Activated effector memory CD4-positive, alpha-beta T cell treated with anti-CD3 and anti-CD28 coated beads, Interleukin-2, amount 50 U/mL, for 16 hours (primary cell): ENCODE data around the gene SP110.
A peak's percentile ranks its signal among the peaks of the same experiment; 100 is the strongest.
"Not testable (repeated sequence)": the region's sequence is repeated elsewhere in the genome, so short reads cannot be mapped to it uniquely, and the experiment has no call there.

Experiments used
- DNase-seq: peaks from one replicate; pipeline ENCODE4 v3.0.0-alpha.2; 2020

The SP110 gene

DNA sequence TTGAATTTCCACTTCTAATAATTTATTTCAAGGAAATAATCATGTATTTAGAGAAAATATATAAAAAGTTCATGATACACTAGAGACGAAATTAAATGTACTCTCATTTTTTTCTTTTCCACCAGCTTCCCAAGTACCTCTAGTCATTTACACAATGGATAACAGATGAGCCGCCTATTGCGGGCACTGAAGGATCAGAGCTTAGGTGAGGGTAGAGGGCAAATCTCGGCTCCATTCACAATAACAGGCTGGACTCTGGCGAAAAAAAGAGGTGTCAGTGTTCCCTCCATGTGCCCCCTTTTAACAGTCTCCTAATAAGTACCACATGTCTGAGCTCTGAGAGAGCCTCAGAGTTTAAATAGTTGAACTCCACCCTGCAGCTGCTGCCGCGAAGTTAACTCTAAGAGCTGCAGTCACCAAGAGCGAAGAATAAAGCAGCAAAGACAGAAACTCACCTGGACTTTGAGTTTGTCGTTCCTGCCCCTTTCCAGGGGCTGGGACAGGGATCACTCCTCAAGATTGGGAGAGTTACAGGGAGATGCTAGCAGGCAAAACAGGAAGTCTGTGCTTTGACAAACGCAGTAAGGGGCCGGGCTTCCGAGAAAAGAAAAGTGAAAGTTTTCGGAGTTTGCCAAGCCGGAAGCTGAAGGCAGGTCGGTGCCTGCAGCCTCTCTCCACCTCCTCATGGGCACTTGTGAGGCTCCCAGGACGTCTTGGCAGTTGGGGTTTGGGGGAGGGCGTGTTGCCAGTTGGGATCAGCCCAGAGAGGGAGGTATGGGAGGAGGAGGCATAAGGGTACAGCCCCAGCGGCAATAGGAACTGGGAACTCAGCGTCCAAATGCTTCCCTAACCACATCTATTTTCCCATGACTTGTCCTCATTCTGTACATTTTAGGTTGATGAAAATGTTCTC, at the start of gene SP110:
Gene SP110, minus strand, starts transcription at position 566 of the 913 bp plus-strand sequence. CDS start 3,057 bp downstream, outside the sequence.
- peak; percentile 91 for DNase-seq

DNA sequence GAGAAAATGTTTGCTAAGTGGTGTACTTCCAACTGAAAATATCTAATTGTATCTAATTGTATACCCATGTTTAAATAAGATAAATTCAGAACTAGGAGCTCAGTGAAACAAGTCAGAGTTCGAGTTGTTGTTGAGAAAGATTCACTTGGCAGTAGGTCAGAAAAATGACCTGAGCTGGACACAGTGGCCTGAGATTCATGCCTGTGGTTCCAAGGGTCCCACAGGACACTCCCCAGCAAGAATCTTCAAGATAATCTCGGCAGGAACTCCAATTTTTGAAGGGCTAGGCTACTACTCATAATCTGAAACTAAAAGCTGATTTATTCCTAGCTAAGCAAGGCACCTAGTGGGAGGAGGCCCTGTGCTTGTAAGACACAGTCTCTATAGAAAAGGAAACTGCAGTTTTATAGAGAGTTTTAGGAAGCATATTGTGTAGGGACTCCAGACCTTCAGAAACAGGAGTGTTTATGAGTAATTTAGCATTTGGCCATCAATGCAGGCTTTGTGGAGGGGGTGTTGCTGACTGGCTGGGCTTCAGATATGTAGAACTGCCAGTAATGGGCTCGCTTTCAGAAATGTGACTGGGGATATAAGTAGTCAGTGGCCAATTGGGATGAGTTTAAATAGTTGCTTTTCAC, 48.9 kb upstream of the SP110 start:
- DNase-seq = no peak

DNA sequence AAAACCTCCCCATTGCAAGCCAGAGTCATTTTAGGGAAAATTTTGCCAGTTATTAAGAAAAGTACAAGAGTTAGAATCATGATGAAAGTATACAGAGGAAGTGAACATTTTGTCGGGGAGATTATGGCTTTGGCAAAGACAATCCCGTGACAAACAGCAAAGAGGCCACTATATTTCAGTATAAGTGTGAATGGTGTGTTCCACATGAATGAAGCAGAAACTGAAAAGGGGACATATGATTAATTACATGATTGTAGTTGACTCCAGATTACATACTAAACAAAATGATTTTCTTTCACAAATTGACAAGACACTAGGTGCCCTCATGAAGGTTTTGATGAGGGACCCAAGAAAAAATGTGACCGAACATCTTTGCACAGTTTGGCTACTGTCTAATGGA, 47.8 kb upstream of the SP110 start:
- DNase-seq = no peak

DNA sequence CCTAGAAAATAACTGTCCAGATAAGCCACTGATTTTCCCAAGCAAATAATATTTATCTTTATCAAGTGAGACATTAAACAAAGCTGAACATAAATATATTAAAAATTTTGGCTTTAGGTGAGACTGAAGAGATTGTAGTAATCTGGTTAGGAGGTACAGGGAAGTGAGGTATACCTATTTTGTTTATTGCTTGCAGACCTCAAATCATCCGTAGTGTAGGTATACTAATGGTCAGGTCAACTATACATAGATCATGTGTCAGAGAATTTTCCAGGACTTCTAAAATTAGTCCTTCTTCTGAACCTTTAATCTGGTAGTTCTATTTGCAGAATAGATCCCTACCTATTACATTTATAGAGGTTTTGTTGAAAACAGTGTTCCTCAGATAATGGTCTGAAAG, 47.3 kb upstream of the SP110 start:
- no peak for DNase-seq

DNA sequence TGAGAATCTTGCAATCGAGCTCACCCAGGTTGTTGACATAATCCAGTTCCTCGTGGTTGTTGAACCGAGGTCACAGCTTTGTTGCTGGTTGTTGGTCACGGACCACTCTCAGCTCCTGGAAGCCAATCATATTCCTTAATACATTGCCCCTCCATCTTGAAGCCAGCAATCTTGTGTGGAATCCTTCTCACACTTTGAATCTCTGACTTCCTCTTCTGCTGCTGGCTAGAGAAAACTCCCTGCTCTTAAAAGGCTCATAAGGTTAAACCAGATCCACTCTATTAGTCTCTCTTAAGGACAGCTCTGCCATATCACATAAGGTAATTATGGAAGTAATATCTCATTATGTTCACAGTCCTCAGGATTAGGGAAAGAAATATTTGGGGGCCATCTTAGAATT, 46.9 kb upstream of the SP110 start:
- no peak for DNase-seq

DNA sequence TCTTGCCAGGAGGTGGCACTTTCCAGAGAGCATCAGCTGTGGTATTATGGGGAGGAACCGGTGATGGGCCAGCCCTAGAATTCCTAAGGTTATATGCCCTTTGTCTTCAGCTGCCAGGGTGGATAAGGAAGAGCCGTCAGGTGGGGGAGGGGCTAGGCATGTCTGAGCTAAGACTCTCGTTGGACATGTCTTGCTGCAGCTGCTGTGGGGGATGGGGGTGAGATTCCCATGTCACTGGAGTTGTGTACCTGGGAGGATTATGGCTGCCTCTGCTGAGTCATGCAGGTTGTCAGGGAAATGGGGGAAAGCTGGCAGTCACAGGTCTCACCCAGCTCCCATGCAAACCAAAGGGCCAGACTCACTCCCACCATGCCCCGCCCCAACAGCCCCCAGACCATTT, 45.2 kb upstream of the SP110 start:
- DNase-seq = not testable (repeated sequence)

DNA sequence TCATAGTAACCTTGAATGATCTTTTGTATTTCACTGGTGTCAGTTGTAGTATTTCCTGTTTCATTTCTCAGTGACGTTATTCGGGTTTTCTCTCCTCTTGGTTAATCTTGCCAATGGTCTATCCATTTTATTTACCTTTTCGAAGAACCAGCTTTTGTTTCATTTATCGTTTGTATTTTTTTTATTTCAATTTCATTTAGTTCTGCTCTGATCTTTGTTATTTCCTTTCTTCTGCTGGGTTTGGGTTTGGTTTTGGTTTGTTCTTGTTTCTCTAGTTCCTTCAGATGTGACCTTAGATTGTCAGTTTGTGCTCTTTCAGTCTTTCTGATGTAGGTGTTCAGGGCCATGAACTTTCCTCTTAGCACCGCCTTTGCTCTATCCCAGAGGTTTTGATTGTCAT, 42.5 kb upstream of the SP110 start:
- no peak for DNase-seq

DNA sequence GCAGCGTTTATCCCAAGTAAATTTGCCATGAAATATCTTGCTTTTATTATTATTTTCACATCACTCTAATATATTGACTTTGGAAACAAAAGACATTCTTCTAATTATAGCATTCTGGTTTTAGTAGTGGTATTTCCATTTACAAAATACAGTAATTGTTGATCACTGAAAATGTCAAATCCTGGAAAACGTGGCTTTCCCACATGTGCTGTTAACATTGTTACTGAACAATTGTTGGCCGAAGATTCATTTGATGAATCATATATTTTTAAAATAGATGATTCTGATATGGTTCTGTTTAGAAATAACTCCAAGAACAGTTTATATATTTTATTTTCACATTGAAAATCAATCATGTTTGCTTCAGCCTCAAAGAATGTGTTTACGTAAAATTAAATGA, 38.7 kb upstream of the SP110 start:
- no peak for DNase-seq

DNA sequence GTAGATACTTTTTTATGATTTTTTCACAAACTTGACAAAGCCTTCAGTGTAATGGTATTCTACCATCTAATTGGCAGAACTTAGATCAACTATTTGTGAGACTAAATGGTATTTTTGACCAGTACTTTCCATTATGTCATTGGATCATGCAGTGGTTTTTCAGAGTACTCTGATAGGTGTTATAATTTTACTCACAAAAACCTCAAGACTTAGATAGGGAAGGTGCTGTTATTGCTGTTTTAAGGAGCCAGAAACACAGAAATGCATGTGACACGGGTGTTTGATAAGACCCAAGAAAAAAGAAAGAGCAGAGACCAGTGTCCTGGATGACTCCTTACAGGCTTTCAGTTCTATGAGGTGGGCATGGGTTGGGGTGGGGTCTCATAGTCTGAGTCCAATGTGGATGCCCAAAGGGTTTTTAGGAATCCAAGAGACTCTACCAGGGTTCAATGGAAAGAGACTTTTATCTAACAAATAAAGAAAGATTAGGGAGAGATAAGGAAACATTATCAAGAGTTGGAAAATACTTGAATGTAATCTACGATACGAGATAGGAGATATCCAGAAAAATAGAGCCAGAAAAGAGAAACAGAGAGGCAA, 37.0 kb upstream of the SP110 start:
- no peak for DNase-seq

DNA sequence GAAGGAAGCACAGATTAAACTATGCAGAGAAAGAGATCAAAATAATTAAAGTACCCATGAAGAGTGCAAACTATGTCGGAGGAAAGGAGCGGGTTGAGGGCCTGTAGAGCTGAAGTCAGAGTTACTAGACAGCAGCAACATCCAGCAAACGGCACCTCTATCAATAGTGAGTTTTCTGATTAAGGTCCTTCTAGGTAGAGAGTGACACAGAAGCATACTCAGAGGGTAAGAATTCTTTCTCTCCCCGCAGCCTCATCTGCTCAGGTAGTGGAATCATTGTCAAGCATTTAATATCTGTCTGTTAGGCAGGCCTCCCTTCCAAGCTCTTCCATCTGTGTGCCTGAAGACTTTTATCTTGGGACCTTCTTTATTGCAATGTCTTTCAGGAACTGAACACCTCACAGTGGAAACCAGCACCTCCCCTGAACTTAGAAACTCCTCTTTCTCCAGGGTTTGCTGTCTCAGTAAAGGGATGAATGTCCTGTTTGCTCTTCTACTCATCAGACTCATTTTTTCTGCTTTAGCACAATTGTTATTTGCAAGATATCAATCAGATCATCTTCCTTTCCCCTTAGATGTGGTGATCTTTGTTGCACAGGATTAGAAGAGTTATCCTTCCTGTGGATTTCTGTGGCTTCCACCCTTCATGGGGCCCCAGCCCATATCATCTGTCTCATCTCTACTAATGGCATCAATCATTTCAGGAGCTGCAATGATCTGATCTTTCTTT, 34.5 kb upstream of the SP110 start:
- peak; percentile 70 for DNase-seq

DNA sequence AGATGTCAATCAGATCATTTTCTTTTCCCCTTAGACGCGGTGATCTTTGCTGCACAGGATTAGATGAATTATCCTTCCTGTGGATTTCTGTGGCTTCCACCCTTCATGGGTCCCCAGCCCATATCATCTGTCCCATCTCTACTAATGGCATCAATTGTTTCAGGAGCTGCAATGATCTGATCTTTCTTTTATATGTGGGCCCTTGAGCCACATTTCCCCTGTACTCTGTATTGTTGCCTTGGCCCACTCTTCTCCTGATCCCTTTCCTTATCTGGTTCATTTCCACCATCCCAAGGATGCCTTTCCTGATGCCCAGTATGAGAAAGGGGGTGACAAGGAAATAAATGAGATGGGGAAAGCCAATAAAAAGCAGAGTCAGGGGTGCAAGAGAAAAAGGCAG, 30.4 kb upstream of the SP110 start:
- no peak for DNase-seq

DNA sequence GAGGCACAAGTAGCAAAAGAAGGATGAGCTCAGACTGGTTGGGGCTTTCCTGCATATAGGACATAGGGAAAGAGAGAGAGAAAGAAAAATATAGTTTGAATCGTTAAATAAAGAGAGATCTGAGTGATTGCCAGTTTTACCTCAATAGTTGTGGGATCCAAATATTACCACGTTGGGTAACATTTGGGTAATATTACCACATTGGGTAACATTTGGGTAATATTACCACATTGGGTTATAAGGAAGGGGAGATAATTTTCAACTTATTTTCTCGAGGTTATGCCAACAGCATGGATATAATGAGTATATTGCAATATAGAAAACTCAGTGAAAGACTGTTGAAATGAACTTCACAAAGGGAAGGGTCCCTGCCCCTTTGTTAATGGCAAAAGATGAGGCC, 26.4 kb upstream of the SP110 start:
- DNase-seq = no peak

DNA sequence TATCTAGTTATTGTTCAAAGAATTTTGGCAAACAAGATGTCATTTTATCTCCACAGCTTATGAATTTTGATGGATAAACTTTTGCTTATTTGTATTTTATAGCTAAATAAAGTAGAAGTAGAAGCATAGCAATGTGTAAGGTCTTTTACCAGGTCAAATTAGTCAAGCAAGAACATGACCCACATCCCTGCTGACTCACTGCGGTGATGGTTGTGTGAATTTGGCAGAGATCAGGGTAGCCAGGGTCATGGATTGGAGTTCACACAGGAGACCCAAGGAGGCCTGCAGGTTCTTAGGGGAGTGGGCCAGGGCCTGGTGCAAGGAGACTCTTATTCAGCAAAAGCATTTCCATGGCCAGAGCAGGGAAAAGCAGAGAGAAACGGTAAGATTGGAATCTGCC, 24.4 kb upstream of the SP110 start:
- no peak for DNase-seq

DNA sequence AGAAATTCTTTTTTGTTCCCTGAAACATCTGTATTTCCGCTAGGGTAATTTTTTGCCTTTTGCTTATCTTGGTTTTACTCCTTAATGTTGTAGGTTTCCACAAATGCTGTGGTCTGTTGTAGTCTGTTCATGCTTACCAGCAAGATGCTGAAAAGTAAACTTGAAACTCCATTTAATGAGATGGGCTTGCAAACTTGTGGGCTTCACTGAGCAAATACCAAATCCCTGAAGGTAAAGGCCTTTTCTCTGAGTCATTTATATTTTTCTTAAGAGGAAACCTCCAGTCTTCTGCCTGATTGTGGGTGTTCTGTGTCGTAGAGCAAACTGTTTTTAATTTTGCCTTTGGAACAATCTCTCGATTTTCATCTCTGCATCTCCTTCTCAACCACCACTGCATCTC, 15.1 kb upstream of the SP110 start:
- DNase-seq = no peak

DNA sequence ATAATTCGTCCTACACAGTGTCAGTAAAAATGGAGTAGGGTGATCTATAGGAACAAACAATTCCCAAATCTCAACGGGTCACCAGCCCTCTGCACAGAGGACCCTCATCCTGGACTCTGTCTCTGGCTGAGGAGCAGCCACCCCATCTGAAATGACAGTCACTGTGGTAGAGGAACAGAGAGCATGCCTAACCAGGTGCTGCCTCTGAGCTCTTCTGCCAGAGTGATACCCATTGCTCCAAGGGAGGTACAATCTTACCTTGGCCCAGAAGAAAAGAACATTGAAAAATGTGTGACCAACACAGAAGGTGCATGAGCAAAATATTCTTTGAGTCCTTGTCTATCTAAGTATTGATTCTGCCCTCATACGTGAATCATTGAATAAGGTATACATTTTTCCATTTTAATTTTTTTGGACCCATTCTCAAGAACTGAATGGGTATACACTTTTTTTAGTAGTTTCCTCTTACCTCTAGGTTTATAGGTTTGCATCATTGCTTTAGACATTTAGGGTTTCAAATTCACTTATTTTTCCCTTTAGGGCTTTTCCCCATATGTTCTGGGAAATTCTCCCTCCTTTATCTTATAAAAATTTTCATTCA, 14.4 kb upstream of the SP110 start:
- DNase-seq = no peak

DNA sequence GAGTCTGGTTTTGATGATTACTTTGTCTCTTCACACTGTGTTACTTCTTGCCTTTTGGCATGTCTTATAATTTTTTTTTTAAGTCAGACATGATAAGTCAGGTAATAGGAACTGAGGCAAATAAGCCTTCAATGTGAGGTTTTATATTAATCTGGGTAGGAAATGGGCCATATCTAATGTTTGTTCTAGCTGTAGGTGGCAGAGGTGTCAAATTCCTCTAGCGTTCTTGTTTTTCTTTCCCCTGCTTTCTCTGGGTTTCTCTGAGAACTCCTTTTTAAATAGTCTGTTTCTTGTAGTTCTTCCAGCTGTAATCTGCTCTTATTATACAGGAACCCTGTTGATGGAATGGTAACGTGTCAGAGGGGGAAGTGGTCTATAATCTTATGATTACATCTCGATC, 11.5 kb upstream of the SP110 start:
- DNase-seq = no peak

DNA sequence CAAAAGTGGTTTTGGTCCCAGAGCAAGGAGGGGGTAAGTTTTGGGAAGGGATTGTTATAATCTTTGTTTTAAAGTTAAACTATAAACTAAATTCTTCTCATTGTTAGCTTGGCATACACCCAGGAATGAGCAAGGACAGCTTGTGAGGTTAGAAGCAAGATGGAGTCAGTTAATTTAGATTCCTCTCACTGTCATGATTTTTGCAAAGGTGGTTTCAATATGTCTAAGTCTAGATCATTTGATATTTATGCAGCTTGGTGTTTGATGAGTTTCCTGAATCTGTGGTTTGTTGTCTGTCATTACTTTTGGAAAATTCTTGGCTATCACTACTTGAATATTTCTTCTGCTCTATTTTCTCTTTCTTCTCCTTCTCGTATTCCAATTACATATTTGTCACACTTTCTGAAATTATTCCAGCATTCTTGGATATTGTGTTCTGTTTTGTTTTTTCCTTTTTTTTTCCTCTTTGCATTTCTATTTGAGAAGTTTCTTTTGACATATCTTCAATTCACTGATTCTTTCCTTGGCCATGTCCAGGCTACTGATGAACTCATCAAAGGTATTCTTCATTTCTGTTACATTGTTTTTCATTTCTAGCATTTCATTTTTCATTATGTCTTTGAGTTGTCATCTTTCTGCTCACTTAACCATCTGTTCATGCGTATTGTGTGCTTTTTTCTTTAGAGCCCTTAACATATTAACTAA, 10.9 kb upstream of the SP110 start:
- DNase-seq = no peak

DNA sequence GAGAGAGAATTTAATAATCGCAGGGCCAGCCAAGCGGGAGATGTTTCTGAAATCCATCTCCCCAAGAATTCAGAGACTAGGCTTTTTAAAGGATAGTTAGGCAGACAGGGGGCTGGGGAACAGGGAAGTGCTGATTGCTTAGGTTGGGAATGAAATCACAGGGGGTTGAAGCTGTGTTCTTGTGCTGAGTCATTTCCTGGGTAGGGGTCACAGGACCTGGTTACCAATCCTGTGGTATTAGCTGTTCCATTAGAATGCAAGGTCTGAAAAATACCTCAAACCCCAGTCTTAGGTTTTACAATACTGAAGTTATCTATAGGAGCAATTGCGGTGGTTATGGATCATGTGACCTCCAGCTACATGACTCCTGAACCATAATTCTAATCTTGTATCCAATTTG, 10.3 kb upstream of the SP110 start:
- no peak for DNase-seq

DNA sequence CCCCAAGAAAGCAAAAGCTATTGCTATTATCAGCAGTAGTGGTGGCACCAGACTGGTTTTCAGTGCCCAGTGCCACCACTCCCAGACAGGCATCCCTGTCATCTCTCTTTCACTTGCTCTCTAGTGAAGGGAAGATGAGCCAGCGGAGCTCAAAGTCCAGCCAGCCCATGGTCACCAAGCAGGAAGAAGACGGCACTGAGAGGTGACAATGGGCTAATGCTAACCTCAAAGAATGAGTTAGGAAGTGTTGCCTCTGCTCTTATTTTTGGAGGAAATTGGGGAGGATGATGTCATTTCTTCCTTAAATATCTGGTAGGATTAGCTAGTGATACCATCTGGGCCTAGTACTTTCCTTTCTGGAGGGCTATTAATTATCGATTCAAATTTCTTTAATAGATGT, 7.4 kb upstream of the SP110 start:
- DNase-seq = peak; percentile 68

DNA sequence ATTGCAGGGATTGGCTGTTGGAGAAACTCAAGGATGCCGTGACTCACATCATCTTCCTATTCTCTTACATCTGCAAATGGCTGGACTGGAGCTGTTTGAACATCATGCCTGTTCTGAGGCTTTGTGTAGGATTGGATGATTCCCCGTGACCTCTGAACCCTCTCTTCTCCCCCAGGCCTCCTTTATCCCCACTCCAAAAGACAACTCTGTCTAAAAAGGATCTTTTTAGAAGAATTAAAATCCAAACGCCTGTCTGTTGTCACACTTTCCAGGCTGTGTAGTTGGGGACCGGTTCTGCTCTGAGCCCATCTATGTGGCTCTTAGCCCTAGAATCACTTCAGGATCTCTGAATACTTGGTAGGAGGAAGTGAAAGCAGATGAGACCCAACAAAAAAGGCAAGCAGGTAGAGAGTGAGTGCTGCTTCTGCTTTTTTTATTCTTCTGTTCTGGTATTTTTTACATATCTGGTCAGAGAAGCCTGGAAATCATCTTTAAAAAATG, 6.3 kb upstream of the SP110 start:
- no peak for DNase-seq

DNA sequence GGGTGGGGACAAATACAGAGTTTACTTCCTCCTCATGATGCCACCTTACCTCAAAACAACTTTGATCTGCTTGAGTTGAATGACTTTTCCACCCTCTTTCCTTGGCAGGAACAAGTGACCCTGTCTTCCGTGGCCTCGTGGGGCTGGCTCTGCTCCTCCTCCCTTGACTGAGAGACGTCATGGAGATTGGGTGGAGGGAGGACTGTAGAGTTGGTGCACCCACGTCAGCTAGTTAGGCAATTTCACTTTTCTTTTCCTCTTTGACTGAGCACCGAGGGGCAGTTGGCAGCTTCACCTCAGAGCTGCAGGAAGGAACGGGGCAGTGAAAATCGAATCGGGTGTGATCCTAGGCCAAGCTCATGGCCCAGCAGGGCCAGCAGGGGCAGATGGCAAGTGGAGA, 5.7 kb upstream of the SP110 start, which contains the start of gene SP140:
Gene SP140, plus strand, starts transcription at position 251 of the 400 bp plus-strand sequence. Its CDS starts 109 bp downstream, at position 360.
- DNase-seq = peak; percentile 92

DNA sequence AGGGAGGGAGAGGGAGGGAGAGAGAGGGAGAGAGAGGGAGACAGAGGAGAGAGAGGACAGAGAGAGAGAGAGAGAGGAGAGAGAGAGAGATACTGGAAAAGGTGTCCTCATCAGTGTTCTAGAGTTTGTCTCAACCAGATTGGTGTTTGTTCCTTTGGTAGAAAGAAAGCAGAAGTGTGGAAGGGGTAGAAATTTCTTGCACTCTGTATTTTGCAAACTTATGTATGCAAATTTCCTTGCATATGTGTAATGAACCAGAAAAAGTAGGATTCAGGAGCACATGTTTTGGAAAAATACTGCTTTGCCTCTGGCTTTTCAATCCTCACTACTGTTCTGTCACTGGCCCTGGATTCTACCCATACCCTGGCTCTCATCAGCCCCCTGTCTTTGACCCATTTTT, 4.7 kb upstream of the SP110 start:
- no peak for DNase-seq
